HG02759 (cell line): ENCODE measurements around the gene ZNFX1.

Experiments
- ATAC-seq: cut with Tn5 transposase; IDR thresholded peaks from one replicate; pipeline ENCODE4 v1.9.1; 2021; ENCODE audit warnings: mild to moderate bottlenecking, moderate library complexity; ENCODE audit not compliant: unreplicated experiment

The ZNFX1 gene

GRCh38 chr20:49293122-49293521 lies 15.3 kb upstream of the ZNFX1 start:
- no peak for ATAC-seq

GRCh38 chr20:49292010-49292409 lies 14.2 kb upstream of the ZNFX1 start:
- ATAC-seq, result no peak

DNA sequence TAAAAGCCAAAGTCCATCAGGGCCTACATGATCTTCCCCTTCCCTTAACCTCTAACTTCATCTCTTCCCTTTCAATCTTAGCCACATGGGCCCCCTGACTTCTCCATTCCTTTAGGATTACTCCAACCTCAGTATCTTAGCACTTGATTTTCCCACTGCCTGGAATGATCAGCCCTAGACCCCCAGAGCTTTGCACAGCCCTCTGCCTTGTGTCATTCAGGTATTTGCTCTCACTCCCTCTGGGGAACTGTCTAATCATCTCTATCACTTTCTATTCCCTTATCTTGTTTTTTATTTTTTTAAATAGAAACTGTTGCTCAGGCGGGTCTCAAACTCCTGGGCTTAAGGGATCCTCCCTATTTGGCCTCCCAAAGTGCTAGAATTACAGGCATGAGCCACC lies 13.3 kb upstream of the ZNFX1 start:
- no peak for ATAC-seq

DNA sequence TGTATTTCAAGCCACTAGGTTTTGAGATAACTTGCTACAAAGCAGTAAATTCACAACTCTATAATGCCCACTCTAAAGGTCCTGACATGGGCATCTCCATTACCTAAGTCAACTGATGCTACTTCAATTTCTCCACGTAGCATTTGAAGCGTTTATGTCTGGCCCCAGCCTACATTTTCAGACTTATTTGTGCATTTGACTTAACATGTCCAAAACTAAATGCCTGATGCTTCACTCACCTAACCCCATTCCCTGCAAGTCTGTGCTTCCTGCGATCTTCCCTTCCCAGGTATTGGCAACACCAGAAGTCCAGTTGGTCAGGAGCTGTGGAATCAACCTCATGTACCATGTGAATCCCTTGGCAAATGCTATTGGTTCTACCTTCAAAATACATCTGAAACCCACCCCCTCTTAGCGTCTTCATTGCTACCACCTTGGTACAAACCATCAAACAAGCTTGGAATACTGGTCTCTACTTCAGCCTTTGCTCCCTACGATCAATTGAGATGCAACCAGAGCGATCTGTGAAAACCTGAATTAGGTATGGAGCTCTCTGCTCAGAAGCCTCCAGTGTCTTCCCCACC lies 12.8 kb upstream of the ZNFX1 start:
- no peak for ATAC-seq

DNA sequence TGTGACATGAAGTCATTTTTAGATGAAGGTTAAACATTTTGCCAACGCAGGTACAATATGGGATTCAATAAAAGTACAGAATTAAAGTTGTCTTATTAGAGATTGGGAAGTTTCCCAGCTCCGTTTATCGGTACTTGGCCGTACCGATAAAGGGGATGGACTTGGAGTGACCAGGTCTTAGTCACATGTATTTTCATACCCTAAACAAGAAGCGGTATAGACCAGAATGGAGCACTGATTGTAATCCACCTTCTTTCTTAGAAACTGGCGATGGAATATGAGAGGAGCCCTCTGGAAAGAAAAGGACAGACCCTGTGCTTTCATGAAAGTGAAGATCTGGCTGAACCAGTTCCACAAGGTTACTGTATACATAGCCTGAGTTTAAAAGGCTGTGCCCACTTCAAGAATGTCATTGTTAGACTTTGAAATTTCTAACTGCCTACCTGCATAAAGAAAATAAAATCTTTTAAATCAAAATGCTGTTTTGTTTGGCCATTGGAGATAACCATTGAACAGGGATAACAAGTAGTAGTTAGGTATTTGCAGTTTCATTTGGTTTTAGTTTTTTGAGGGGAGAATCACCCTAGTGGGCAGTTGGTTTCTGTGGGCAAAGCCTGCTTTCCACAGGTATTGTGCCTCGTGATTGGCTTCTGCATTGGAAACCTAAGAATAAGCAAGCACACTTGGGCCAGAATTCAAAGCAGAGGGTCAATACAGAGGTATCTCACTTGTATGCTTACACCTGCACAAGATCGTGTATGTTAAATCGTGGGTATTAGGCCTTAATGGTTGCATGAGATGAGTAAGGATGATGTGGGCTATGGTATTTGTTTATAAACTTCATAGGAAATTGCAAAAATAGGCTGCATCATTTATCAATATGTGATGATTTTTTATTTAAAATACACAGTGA lies 11.2 kb upstream of the ZNFX1 start:
- no peak for ATAC-seq

- ATAC-seq, result no peak
Measured at GRCh38 chr20:49288250-49288751, 10.4 kb upstream of the ZNFX1 start.

DNA sequence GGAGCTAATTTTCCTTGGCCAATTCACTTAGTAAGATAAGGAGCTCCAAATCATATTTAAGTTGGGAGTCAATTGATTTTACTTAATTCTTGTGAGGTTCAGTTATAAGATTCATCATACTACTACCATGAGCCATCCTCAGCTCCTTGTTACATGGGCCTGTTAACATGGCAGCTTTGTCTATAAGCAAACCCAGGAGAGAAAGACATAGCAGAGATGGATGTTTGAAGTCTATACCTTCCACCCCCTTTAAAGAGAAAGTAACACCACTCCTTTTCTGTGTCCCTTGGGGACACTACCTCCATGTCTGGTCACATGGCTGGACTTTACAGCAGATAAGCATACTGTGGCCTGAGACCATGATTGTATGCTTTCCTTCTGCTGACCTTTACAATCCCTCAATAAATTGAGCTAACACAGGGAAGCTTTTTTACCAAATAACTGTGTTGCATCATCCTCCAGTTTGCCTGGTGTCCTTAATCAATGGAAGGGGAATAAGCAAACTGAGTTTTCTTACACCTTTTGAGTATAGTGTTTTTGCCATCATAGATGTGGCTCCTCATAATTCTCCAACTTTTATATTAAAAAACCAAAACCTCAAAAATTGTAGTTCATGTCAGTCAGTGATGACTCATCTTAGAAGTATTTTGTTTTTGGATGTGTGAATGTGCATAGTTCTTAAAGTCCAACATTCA lies 9.8 kb upstream of the ZNFX1 start:
- ATAC-seq, result no peak

DNA sequence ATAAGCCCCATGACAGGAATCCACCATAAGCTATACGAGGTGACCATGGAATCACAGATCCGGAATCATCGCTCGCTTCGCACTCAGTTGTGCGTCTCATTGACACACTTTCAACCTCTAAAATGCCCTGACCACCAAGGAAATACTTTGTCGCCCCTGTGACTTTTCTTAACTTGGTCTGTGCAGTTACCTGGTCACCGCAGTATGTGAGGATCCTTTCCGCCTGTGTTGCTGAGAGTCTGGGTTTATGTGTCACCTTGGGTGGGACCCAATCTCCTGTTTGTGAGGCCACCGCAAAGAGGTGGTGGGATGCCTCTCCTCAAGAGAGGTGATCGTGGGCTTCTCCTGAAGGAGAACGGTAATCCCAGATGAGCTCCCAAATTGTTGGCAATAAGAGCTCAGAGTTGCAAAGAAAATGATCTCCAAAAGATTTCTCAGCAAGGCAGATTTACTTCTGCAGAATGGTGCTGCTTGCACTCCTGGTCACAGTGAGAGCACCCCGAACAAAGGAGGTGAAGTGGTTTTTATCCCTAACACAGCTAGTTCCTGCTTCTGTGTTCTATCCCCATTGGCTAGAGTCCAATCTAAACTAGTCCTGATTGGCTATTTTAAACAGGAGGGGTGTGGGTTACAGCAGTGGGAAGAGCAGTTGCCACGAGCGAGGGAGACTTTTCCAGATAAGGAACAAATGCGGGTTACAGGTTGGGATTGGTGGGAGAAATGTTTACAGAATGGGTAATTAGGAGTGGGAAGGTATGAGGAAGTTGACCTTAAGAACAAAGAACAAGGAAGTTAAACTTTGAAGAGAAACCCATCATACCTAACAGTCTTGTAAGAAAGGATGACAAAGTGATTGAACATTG lies 9.1 kb upstream of the ZNFX1 start:
- ATAC-seq, result no peak

DNA sequence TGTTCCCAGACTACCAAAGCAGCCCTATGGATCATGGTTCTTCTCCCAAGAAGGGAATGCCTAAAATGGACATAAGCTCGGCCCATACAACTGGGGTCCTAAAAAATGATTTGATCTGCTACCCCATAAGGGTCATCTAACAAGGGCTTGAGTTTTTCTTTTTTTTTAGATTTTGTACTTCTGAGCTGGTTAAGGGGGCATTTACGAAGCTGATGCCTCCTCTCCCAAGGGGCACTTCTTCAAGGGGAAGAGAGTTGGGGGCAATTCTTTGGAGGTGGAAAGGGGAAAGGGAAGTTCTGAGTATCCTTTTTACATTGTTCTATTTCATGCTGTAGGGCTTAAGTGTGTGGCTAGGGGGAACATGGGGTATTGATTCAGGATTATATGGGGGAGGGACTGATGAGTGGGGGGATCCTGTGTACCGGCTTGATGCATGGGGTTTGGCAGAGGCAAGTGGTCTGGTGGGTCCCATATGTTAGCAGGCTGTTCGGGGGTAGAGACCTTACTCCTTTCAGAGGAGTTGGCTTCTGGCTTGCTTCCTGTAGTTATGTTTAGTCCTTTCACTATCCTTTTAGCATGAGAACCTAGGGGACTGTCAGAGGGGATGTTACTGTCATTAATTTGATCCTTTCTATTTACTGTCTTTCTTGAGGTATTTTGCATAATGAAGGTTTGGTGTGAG lies 8.1 kb upstream of the ZNFX1 start:
- no peak for ATAC-seq

GRCh38 chr20:49285233-49285668 lies 7.4 kb upstream of the ZNFX1 start:
- ATAC-seq, result no peak

DNA sequence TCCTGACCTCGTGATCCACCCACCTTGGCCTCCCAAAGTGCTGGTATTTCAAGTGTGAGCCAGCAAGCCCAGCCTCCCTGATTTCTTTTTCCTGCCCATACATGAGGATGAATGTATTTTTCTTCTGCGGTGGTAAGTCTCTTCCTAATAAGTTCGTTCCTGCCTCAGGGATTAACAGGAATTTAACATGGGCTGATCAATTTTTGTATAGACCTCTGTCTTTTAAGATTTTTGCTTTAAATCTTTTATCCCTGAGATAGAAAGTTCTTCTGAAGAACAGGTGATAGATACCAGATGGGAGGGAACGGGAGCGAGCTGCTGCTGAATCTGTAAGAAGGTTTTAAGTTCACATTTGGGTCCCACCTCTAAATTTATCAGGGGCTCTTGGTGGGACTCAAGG lies 7.0 kb upstream of the ZNFX1 start:
- no peak for ATAC-seq

- no peak for ATAC-seq
Measured at GRCh38 chr20:49283703-49284625, 6.1 kb upstream of the ZNFX1 start.

DNA sequence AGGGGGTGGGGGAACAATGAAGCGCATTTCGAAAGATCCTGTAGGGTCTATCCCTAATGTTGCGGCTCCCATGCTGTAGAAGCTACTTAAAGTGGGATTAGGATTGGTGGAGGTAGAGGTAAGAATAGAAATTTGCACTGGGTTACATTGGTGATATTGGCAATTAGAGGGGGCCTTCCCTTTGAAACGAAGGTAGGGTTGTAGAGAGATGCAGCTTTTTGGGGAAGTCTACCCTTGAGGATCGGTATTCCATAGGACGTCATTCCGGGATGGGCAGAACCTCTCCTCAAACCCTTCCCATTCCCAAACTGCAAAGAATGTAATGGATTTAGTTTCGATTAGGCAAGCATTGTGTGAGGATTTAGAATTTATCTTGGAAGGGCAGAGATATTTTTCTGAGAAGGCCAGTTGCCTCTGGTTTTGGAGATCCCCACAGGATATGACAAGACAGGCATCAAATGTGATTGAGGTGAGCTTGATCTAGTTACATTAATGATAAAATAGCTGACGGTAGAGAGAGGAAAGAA lies 5.4 kb upstream of the ZNFX1 start:
- ATAC-seq, result no peak

DNA sequence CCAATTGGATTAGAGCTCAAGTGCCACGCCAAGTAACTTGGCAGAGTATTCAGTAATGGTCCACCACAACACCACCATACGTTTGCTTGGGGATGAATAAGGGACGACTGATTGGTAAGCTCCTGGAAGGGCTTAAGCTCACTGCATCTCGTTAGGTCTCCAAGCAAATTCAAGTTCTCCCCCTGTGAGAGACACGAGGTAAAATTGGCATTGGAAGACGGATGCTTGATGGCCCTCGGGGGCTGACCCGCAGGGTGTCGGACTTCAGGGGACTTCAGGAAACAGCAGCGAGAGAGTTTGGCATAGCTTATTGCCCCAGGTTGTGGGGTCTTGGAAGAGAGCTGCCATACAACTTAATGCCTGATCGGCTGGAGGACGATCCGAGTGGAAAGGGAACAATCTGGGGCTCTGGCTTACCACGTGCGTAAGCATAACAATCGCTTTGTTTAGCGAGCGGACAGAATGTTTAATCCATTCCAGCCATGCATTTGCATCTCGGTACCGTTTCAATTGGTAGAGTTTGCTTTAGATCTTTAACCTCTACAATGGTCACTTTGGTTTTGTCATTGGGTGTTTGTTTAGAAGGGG lies 4.8 kb upstream of the ZNFX1 start:
- no peak for ATAC-seq

GRCh38 chr20:49281913-49282467 lies 4.1 kb upstream of the ZNFX1 start:
- no peak for ATAC-seq

- ATAC-seq, result no peak
Measured at GRCh38 chr20:49281059-49281912, 3.4 kb upstream of the ZNFX1 start.

DNA sequence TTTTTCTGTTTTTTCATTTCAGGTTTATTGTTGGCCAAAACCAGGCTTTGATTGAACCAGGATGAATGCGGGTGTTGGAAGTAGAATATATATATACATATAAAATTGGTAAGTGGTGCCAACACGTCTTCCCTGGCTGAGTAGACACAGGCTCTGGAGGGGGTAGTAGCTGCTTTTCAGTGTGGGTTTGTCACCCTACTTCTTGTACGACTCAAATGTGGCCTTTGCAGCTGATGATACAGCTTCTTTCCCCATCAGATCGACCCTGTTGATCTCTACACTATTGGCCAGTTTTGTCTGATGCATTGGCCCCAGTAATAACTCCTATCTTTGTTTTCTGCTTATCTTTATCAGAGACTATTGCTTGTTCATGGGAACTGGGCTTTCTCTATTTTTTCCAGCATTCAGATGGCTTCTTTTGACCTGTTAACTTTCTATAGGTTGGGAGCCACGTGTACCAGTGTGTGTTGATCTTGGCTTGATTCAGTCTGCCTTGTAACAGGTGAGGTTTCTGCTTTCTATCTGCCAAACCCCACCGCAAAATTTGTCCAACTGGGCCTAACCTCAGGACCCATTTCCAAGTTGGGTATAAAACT lies 2.7 kb upstream of the ZNFX1 start:
- no peak for ATAC-seq
